NCI-H1436 treated with DMSO at 0.1 percent for 48 hours (cell line): Measurements from ENCODE around the gene ZBTB12.
A peak's percentile ranks its signal among the peaks of the same experiment; 100 is the strongest.
"Not testable (repeated sequence)": the region's sequence is repeated elsewhere in the genome, so short reads cannot be mapped to it uniquely, and the experiment has no call there.

ENCODE experiments used
- DNase-seq: peaks from one replicate; lab custom pipeline; 2025; lab: John Stamatoyannopoulos, UW

ZBTB12 gene

GRCh38 chr6:31901953-31902643 is at the start of gene ZBTB12:
Gene ZBTB12, minus strand, starts transcription at chr6:31902086. Its CDS starts 781 bp downstream, at chr6:31901305.
- DNase-seq: peak; percentile 67

GRCh38 chr6:31949926-31950548 is 48.2 kb upstream of the ZBTB12 start:
- DNase-seq: no peak

GRCh38 chr6:31948753-31949413 is 47.0 kb upstream of the ZBTB12 start:
- no peak for DNase-seq

- DNase-seq: no peak
Observed at GRCh38 chr6:31948306-31948705, 46.4 kb upstream of the ZBTB12 start.

- DNase-seq: no peak
Observed at GRCh38 chr6:31947864-31948263, 46.0 kb upstream of the ZBTB12 start.

GRCh38 chr6:31947070-31947675 is 45.3 kb upstream of the ZBTB12 start:
- no peak for DNase-seq

- no peak for DNase-seq
Observed at GRCh38 chr6:31946370-31946885, 44.5 kb upstream of the ZBTB12 start.

- DNase-seq: no peak
Observed at GRCh38 chr6:31945507-31946369, 43.9 kb upstream of the ZBTB12 start, which contains the start of gene CFB. Gene CFB, plus strand, starts transcription at chr6:31946095. Its CDS starts 127 bp downstream, at chr6:31946222.

GRCh38 chr6:31945154-31945506 is 43.2 kb upstream of the ZBTB12 start:
- DNase-seq: no peak

- DNase-seq: no peak
Observed at GRCh38 chr6:31943742-31944141, 41.9 kb upstream of the ZBTB12 start.

GRCh38 chr6:31940256-31940664 is 38.4 kb upstream of the ZBTB12 start:
- no peak for DNase-seq

- DNase-seq: no peak
Observed at GRCh38 chr6:31935823-31936222, 33.9 kb upstream of the ZBTB12 start.

GRCh38 chr6:31935021-31935420 is 33.1 kb upstream of the ZBTB12 start:
- no peak for DNase-seq

- no peak for DNase-seq
Observed at GRCh38 chr6:31933537-31933936, 31.7 kb upstream of the ZBTB12 start.

GRCh38 chr6:31932137-31932536 is 30.3 kb upstream of the ZBTB12 start:
- DNase-seq: not testable (repeated sequence)

- no peak for DNase-seq
Observed at GRCh38 chr6:31930962-31931361, 29.1 kb upstream of the ZBTB12 start.

- DNase-seq: no peak
Observed at GRCh38 chr6:31928672-31928939, 26.7 kb upstream of the ZBTB12 start.

- DNase-seq: no peak
Observed at GRCh38 chr6:31927863-31928671, 26.2 kb upstream of the ZBTB12 start.

- no peak for DNase-seq
Observed at GRCh38 chr6:31927242-31927862, 25.5 kb upstream of the ZBTB12 start, which contains the start of gene C2. Gene C2, plus strand, starts transcription at chr6:31927717. Its CDS starts 36 bp downstream, at chr6:31927753.

GRCh38 chr6:31922942-31923341 is 21.1 kb upstream of the ZBTB12 start:
- no peak for DNase-seq
